GM21576 (cell line): Measurements from ENCODE around the gene OMA1.

ENCODE experiments used
- ATAC-seq: cut with Tn5 transposase; IDR thresholded peaks from one replicate; pipeline ENCODE4 v1.9.1; 2021; ENCODE audit warnings: mild to moderate bottlenecking, moderate library complexity; ENCODE audit not compliant: unreplicated experiment

The OMA1 gene

GRCh38 chr1:58465176-58465575 lies 81.3 kb downstream of the OMA1 start:
- ATAC-seq = no peak

- no peak for ATAC-seq
Observed at GRCh38 chr1:58460469-58460868, 86.1 kb downstream of the OMA1 start.

GRCh38 chr1:58459911-58460310 lies 86.6 kb downstream of the OMA1 start:
- no peak for ATAC-seq

- ATAC-seq = no peak
Observed at GRCh38 chr1:58457023-58457635, 89.4 kb downstream of the OMA1 start.

- ATAC-seq = no peak
Observed at GRCh38 chr1:58456470-58456869, 90.1 kb downstream of the OMA1 start.

- ATAC-seq = no peak
Observed at GRCh38 chr1:58454807-58455206, 91.7 kb downstream of the OMA1 start.

- ATAC-seq = no peak
Observed at GRCh38 chr1:58454385-58454784, 92.1 kb downstream of the OMA1 start.

- no peak for ATAC-seq
Observed at GRCh38 chr1:58451560-58452191, 94.8 kb downstream of the OMA1 start.

- ATAC-seq = no peak
Observed at GRCh38 chr1:58447886-58448285, 98.6 kb downstream of the OMA1 start.

GRCh38 chr1:58447042-58447441 lies 99.5 kb downstream of the OMA1 start:
- no peak for ATAC-seq

GRCh38 chr1:58446368-58446767 lies 100.2 kb downstream of the OMA1 start:
- no peak for ATAC-seq

- ATAC-seq = no peak
Observed at GRCh38 chr1:58443986-58444868, 102.3 kb downstream of the OMA1 start.

GRCh38 chr1:58442114-58442513 lies 104.4 kb downstream of the OMA1 start:
- ATAC-seq = no peak

- ATAC-seq = no peak
Observed at GRCh38 chr1:58441699-58442098, 104.8 kb downstream of the OMA1 start.

GRCh38 chr1:58440696-58441095 lies 105.8 kb downstream of the OMA1 start:
- no peak for ATAC-seq

GRCh38 chr1:58439946-58440345 lies 106.6 kb downstream of the OMA1 start:
- ATAC-seq = no peak

GRCh38 chr1:58438468-58438867 lies 108.1 kb downstream of the OMA1 start:
- ATAC-seq = no peak

- ATAC-seq = no peak
Observed at GRCh38 chr1:58437623-58438022, 108.9 kb downstream of the OMA1 start.

- ATAC-seq = no peak
Observed at GRCh38 chr1:58436615-58437297, 109.8 kb downstream of the OMA1 start.

- no peak for ATAC-seq
Observed at GRCh38 chr1:58435376-58435775, 111.2 kb downstream of the OMA1 start.

- ATAC-seq = no peak
Observed at GRCh38 chr1:58434607-58435006, 111.9 kb downstream of the OMA1 start.
